Measurements from ENCODE around the gene TMEM169. TPM values are rescaled to one million over a fixed set of nuclear protein-coding genes. Genes with fewer than 3 reads are reported as not detected.
A peak's percentile ranks its signal among the peaks of the same experiment; 100 is the strongest.

Gene TMEM169
- total and polyA plus RNA-seq, 2 of the 13 experiments (the other 11 are each of a cell fraction or from before 2014, with no cell fraction given) = 1.5 to 4.5 TPM

DNA sequence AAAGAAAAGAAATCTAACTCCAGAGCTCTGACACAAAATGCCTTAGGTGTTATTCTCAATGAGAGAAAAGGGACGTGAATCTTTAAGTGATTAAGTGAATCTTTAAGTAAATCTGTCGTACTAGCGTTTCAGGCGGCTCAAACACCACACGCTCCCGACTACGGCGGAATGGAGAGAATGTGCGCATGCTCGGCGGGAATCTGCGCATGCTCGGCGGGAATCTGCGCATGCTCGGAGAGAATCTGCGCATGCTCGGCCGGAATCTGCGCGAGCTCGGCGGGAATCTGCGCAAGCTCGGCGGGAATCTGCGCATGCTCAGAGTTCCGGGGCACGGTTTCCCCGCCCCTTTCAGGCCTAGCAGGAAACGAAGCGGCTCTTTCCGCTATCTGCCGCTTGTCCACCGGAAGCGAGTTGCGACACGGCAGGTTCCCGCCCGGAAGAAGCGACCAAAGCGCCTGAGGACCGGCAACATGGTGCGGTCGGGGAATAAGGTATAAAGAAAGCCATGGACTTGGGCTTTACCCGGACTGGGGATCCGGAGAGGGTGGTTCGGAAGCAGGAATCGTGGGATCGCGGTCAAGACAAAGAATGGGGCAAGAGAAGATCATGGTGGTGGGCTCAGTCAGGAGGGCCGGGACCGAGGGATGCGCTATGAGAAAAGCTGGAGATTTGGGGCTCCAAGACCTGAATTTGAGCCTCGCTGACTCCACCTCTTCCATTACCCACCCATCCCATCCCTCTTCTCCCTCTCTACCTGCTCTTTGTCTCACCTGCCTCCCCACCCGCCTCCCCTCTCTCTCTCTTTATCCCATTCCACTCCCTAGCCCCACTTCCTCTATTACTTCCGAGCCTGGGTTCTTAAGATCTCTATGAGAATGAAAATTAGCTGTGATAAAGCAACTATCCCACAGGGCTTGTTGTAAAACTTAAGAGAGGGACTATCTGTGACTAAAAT, 27.5 kb downstream of the TMEM169 start, which contains the start of gene XRCC5 (continued):
- peak; percentile 91; the same call in 1 of the 2 replicates for TF ChIP-seq ZNF260 (CRISPR knock-in tag; IDR thresholded peaks at IDR 0.05; ENCODE audit: borderline replicate concordance, low read depth)
- TF ChIP-seq, protein P1, sequence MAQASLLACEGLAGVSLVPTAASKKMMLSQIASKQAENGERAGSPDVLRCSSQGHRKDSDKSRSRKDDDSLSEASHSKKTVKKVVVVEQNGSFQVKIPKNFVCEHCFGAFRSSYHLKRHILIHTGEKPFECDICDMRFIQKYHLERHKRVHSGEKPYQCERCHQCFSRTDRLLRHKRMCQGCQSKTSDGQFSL (CRISPR knock-in tag; IDR thresholded peaks at IDR 0.05) = peak; percentile 78; the same call in 1 of the 2 replicates
- TF ChIP-seq MYC (CRISPR knock-in tag; IDR thresholded peaks at IDR 0.05; ENCODE audit: borderline replicate concordance) = peak; percentile 96
- peak; percentile 63; the same call in 1 of the 2 replicates for TF ChIP-seq ZNF468 (CRISPR knock-in tag; IDR thresholded peaks at IDR 0.05)
- TF ChIP-seq NR2F1 (CRISPR knock-in tag; IDR thresholded peaks at IDR 0.05) = no peak
- TF ChIP-seq, protein P2, sequence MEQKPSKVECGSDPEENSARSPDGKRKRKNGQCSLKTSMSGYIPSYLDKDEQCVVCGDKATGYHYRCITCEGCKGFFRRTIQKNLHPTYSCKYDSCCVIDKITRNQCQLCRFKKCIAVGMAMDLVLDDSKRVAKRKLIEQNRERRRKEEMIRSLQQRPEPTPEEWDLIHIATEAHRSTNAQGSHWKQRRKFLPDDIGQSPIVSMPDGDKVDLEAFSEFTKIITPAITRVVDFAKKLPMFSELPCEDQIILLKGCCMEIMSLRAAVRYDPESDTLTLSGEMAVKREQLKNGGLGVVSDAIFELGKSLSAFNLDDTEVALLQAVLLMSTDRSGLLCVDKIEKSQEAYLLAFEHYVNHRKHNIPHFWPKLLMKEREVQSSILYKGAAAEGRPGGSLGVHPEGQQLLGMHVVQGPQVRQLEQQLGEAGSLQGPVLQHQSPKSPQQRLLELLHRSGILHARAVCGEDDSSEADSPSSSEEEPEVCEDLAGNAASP (CRISPR knock-in tag; IDR thresholded peaks at IDR 0.05; ENCODE audit: borderline replicate concordance) = peak; percentile 81; the same call in 1 of the 2 replicates
- no peak for TF ChIP-seq MBNL3 (CRISPR knock-in tag; conservative IDR thresholded peaks at IDR 0.05)
- no peak for TF ChIP-seq ZNF12 (CRISPR knock-in tag; IDR thresholded peaks at IDR 0.05)
- TF ChIP-seq, protein P3, sequence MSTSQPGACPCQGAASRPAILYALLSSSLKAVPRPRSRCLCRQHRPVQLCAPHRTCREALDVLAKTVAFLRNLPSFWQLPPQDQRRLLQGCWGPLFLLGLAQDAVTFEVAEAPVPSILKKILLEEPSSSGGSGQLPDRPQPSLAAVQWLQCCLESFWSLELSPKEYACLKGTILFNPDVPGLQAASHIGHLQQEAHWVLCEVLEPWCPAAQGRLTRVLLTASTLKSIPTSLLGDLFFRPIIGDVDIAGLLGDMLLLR (CRISPR knock-in tag; IDR thresholded peaks at IDR 0.05) = peak; percentile 83
- no peak for TF ChIP-seq KDM6A (CRISPR knock-in tag; IDR thresholded peaks at IDR 0.05; ENCODE audit: low read depth)
- peak; percentile 88 for TF ChIP-seq ZNF234 (CRISPR knock-in tag; conservative IDR thresholded peaks at IDR 0.05)
- peak; percentile 93 for TF ChIP-seq MTF2 (CRISPR knock-in tag; IDR thresholded peaks at IDR 0.05; ENCODE audit: borderline replicate concordance)
- peak; percentile 99 for TF ChIP-seq SPEN (CRISPR knock-in tag; IDR thresholded peaks at IDR 0.05; ENCODE audit: low read depth)
- TF ChIP-seq, protein P4, sequence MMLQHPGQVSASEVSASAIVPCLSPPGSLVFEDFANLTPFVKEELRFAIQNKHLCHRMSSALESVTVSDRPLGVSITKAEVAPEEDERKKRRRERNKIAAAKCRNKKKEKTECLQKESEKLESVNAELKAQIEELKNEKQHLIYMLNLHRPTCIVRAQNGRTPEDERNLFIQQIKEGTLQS (CRISPR knock-in tag; IDR thresholded peaks at IDR 0.05) = peak; percentile 75
- TF ChIP-seq, protein P5, sequence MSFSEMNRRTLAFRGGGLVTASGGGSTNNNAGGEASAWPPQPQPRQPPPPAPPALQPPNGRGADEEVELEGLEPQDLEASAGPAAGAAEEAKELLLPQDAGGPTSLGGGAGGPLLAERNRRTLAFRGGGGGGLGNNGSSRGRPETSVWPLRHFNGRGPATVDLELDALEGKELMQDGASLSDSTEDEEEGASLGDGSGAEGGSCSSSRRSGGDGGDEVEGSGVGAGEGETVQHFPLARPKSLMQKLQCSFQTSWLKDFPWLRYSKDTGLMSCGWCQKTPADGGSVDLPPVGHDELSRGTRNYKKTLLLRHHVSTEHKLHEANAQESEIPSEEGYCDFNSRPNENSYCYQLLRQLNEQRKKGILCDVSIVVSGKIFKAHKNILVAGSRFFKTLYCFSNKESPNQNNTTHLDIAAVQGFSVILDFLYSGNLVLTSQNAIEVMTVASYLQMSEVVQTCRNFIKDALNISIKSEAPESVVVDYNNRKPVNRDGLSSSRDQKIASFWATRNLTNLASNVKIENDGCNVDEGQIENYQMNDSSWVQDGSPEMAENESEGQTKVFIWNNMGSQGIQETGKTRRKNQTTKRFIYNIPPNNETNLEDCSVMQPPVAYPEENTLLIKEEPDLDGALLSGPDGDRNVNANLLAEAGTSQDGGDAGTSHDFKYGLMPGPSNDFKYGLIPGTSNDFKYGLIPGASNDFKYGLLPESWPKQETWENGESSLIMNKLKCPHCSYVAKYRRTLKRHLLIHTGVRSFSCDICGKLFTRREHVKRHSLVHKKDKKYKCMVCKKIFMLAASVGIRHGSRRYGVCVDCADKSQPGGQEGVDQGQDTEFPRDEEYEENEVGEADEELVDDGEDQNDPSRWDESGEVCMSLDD (CRISPR knock-in tag; IDR thresholded peaks at IDR 0.05; ENCODE audit: borderline replicate concordance) = peak; percentile 27; the same call in 1 of the 2 replicates
- peak; percentile 96 for TF ChIP-seq CEBPG (CRISPR knock-in tag; IDR thresholded peaks at IDR 0.05)
- 0 out of 2 replicates have a peak, but pooled peaks have one; percentile 70 for TF ChIP-seq ZSCAN22 (CRISPR knock-in tag; IDR thresholded peaks at IDR 0.05)
- peak; percentile 65; the same call in 1 of the 2 replicates for TF ChIP-seq NR2F2 (IDR thresholded peaks at IDR 0.05; ENCODE audit: borderline replicate concordance, low read depth)
- peak; percentile 96 for TF ChIP-seq TBX2 (CRISPR knock-in tag; IDR thresholded peaks at IDR 0.05; ENCODE audit: borderline replicate concordance)
- TF ChIP-seq, protein P6, sequence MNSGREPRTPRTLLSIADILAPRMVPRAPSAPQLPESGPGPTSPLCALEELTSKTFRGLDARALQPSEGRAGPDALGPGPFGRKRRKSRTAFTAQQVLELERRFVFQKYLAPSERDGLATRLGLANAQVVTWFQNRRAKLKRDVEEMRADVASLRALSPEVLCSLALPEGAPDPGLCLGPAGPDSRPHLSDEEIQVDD (CRISPR knock-in tag; IDR thresholded peaks at IDR 0.05; ENCODE audit: borderline replicate concordance) = peak; percentile 91; the same call in 1 of the 2 replicates
- 0 out of 2 replicates have a peak, but pooled peaks have one; percentile 9 for TF ChIP-seq ZNF121 (CRISPR knock-in tag; IDR thresholded peaks at IDR 0.05)
- TF ChIP-seq ZFP37 (CRISPR knock-in tag; IDR thresholded peaks at IDR 0.05; ENCODE audit: borderline replicate concordance) = peak; percentile 16; the same call in 1 of the 2 replicates
- no peak for TF ChIP-seq ARNT (IDR thresholded peaks at IDR 0.05)
